Measurements from ENCODE around the gene ZNF276. TPM values are rescaled to one million over a fixed set of nuclear protein-coding genes. Genes with fewer than 3 reads are reported as not detected.

ZNF276 gene
- total RNA-seq, 1 experiment from 2014 or later = 37.2 TPM

DNA sequence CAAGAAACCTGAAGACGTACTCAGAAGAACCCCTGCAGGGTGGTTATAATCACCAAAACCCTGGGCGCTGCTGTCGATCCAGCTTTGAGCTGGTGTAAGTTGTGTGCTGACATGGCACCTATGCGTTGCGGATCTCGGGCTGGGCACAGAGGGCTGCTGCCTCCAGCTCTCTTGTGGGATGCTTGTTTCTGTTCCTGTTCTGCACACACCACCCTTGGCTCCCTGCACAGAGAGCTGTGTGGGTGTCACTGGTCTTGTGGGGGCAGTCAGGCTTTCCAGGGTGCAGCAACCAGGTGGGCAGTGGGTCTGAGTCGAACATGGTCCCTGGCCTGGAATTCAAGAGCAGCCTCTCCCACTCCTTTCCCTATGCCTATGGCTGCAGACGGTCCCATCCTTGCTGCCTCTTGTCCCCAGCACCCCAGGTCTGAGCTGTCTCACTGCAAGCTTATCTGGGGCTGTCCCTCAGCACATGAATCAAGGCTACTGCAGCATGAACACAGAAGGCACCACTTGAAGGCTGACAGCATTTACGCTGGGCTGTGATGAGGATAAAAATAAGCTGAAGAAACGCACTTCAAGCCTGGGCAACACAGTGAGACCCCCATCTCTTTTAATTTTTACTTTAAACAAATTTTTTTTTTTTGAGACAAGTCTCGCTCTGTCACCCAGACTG, 20.1 kb downstream of the ZNF276 start:
- ChIA-PET CTCF (no interaction called here), POLR2A (ENCODE audit: low non-redundant PET) (no interaction called here)
- H3K27me3 ChIP-seq (replicated peaks; ENCODE audit: insufficient read depth, low read depth, low read length, poor library complexity) = no peaks in the 10 kb centered on the region
- TF ChIP-seq EZH2 (IDR thresholded peaks at IDR 0.05; ENCODE audit: borderline replicate concordance, low read depth, low read length, poor library complexity, severe bottlenecking) = no peak
- TF ChIP-seq, protein P1, sequence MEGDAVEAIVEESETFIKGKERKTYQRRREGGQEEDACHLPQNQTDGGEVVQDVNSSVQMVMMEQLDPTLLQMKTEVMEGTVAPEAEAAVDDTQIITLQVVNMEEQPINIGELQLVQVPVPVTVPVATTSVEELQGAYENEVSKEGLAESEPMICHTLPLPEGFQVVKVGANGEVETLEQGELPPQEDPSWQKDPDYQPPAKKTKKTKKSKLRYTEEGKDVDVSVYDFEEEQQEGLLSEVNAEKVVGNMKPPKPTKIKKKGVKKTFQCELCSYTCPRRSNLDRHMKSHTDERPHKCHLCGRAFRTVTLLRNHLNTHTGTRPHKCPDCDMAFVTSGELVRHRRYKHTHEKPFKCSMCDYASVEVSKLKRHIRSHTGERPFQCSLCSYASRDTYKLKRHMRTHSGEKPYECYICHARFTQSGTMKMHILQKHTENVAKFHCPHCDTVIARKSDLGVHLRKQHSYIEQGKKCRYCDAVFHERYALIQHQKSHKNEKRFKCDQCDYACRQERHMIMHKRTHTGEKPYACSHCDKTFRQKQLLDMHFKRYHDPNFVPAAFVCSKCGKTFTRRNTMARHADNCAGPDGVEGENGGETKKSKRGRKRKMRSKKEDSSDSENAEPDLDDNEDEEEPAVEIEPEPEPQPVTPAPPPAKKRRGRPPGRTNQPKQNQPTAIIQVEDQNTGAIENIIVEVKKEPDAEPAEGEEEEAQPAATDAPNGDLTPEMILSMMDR (conservative IDR thresholded peaks at IDR 0.05; ENCODE audit: low read depth, low read length) = no peak
- H3K4me1 ChIP-seq (ENCODE audit: insufficient read depth, low read length, poor library complexity, severe bottlenecking) = no peaks in the 10 kb centered on the region
- no peak overlapping the region for H3K4me3 ChIP-seq (ENCODE audit: low read depth, low read length, poor library complexity, severe bottlenecking)
- intact Hi-C loops (cut with micrococcal nuclease; ENCODE audit: unreplicated experiment) = no loop called here
- no TSS peak for BruUV-seq (replicated peaks)
- peak overlapping the region; percentile 4 for H3K27ac ChIP-seq (ENCODE audit: low read depth, low read length, poor library complexity, severe bottlenecking)
- H3K36me3 ChIP-seq (ENCODE audit: insufficient read depth, low read length, poor library complexity, severe bottlenecking) = peaks cover 83% of the 10 kb centered on the region
- no peak for DNase-seq (ENCODE audit: low spot score)
- no peaks in the 10 kb centered on the region for H3K9me3 ChIP-seq (ENCODE audit: low read depth, low read length, poor library complexity, severe bottlenecking)

DNA sequence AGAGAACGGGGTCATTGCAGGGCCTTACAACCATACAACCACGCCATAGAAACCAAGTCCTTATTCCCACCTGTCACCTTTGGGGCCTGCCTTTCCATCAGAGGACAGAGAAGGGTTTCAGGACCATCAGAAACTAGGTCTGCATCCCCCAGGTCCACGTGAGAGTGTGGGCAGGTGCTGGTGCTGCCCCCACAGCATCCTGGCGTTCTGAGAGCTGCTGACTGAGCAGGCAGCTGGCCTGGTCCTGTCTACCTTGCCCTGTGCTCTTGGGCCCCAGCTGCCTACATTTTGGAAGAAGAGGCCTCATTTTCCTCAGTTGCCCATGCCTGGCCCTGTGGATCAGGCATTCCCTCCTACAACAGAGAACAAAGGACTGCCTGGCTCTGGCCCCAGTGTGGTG, 21.6 kb downstream of the ZNF276 start:
- intact Hi-C loops (cut with micrococcal nuclease; ENCODE audit: unreplicated experiment) = no loop called here
- POLR2A ChIA-PET (ENCODE audit: low non-redundant PET) = no interaction called here
- no peak for TF ChIP-seq EZH2 (IDR thresholded peaks at IDR 0.05; ENCODE audit: borderline replicate concordance, low read depth, low read length, poor library complexity, severe bottlenecking)
- TF ChIP-seq, protein P1 (conservative IDR thresholded peaks at IDR 0.05; ENCODE audit: low read depth, low read length) = no peak
- DNase-seq (ENCODE audit: low spot score) = no peak
- Histone ChIP-seq H3K4me3 (ENCODE audit: low read depth, low read length, poor library complexity, severe bottlenecking) (no peak overlapping the region), H3K27ac (ENCODE audit: low read depth, low read length, poor library complexity, severe bottlenecking) (peak overlapping the region; percentile 50), H3K27me3 (replicated peaks; ENCODE audit: insufficient read depth, low read depth, low read length, poor library complexity) (no peaks in the 10 kb centered on the region), H3K36me3 (ENCODE audit: insufficient read depth, low read length, poor library complexity, severe bottlenecking) (peaks cover 80% of the 10 kb centered on the region), H3K9me3 (ENCODE audit: low read depth, low read length, poor library complexity, severe bottlenecking) (no peaks in the 10 kb centered on the region), H3K4me1 (ENCODE audit: insufficient read depth, low read length, poor library complexity, severe bottlenecking) (no peaks in the 10 kb centered on the region)
- CTCF ChIA-PET = no interaction called here
- BruUV-seq (replicated peaks) = no TSS peak

- CTCF ChIA-PET = no interaction called here
- no peak overlapping the region for H3K27ac ChIP-seq (ENCODE audit: low read depth, low read length, poor library complexity, severe bottlenecking)
- no peaks in the 10 kb centered on the region for H3K9me3 ChIP-seq (ENCODE audit: low read depth, low read length, poor library complexity, severe bottlenecking)
- TF ChIP-seq EZH2 (IDR thresholded peaks at IDR 0.05; ENCODE audit: borderline replicate concordance, low read depth, low read length, poor library complexity, severe bottlenecking) = no peak
- TF ChIP-seq, protein P1 (conservative IDR thresholded peaks at IDR 0.05; ENCODE audit: low read depth, low read length) = no peak
- H3K27me3 ChIP-seq (replicated peaks; ENCODE audit: insufficient read depth, low read depth, low read length, poor library complexity) = no peaks in the 10 kb centered on the region
- H3K36me3 ChIP-seq (ENCODE audit: insufficient read depth, low read length, poor library complexity, severe bottlenecking) = peaks cover 80% of the 10 kb centered on the region
- no TSS peak for BruUV-seq (replicated peaks)
- no peak for DNase-seq (ENCODE audit: low spot score)
- H3K4me1 ChIP-seq (ENCODE audit: insufficient read depth, low read length, poor library complexity, severe bottlenecking) = no peaks in the 10 kb centered on the region
- no peak overlapping the region for H3K4me3 ChIP-seq (ENCODE audit: low read depth, low read length, poor library complexity, severe bottlenecking)
- intact Hi-C loops (cut with micrococcal nuclease; ENCODE audit: unreplicated experiment) = no loop called here
- POLR2A ChIA-PET (ENCODE audit: low non-redundant PET) = no interaction called here
These were observed 23.5 kb downstream of the ZNF276 start for GRCh38 chr16:89744813-89745212.
